Testis (tissue), 3 donors: ENCODE results near the gene MAP2K2. TPM values are rescaled to one million over a fixed set of nuclear protein-coding genes. Genes with fewer than 3 reads are reported as not detected.
"Not testable (repeated sequence)": the region's sequence is repeated elsewhere in the genome, so short reads cannot be mapped to it uniquely, and the experiment has no call there.

ENCODE experiments used
- DNase-seq: peaks from one replicate; pipeline ENCODE4 v3.0.0-alpha.2; 2019
- H3K27ac ChIP-seq, 2 donors: fragments of 200-600 bp; sonication (generic); one replicate each; pipeline ENCODE4 v1.5.1; 2019
- H3K27me3 ChIP-seq: fragments of 200-600 bp; sonication (generic); one replicate; pipeline ENCODE4 v1.5.1; 2019
- H3K36me3 ChIP-seq: fragments of 200-600 bp; sonication (generic); one replicate; pipeline ENCODE4 v1.5.1; 2017; ENCODE audit warnings: low read depth; ENCODE audit errors: missing control alignments
- H3K4me1 ChIP-seq: fragments of 200-600 bp; sonication (generic); one replicate; pipeline ENCODE4 v1.5.1; 2019
- H3K4me3 ChIP-seq, 2 donors: fragments of 200-600 bp; sonication (generic); one replicate each; pipeline ENCODE4 v1.5.1; 2017 to 2019
- H3K9me3 ChIP-seq: fragments of 200-600 bp; sonication (generic); one replicate; pipeline ENCODE4 v1.5.1; 2017
- POLR2A ChIP-seq: fragments of 450-650 bp; IDR thresholded peaks from one replicate; pipeline ENCODE4 v1.6.1; 2017; ENCODE audit warnings: antibody characterized with exemption, mild to moderate bottlenecking, moderate library complexity
- WGBS, 2 donors: methylation state at CpG; one replicate each; pipeline ENCODE4 v1.1.5; 2018; 5-methylcytosine and 5-hydroxymethylcytosine counted together
- intact Hi-C: fragments of 100-400 bp; cut with DNase I; formaldehyde crosslinking; loops from one replicate; pipeline ENCODE4 v1.15.1; 2023; ENCODE audit warnings: low total_unique reads
- polyA plus RNA-seq: library from polyadenylated mRNA; stranded (reverse); fragments of 350-450 nt; fragmentation: Illumina TruSeq; extraction: RNeasy Lipid Tissue Mini Kit (QIAGEN cat#74804); gene quantifications from one replicate; pipeline ENCODE4 v1.2.3, GENCODE V29; 2014; ENCODE audit warnings: low read depth, low replicate concordance; ENCODE audit not compliant: insufficient read depth
- total RNA-seq, 2 donors: library from RNA; depleted of rRNA; stranded (reverse); fragments of >200 nt; gene quantifications; one replicate each; pipeline ENCODE4 v1.2.3, GENCODE V29; 2016
- TF ChIP-seq, protein P1 (sequence below), 3 experiments: fragments of 450-650 bp in 2 of 3; fragments of 200-600 bp in 1 of 3; sonication (generic) in 1 of 3; IDR thresholded peaks; one replicate each; pipeline ENCODE4 v1.5.1; 2016 to 2019; ENCODE audit warnings: antibody characterized with exemption in 3 of 3, mild to moderate bottlenecking in 2 of 3, moderate library complexity in 1 of 3

MAP2K2 gene
- total and polyA plus RNA-seq, 3 donors from 2014 or later = 181 to 241 (median 225) TPM

- WGBS, 2 donors = 76 to 78% methylated on average over 6 of the region's 6 CpGs
- intact Hi-C loops = no loop called here
- no peak for DNase-seq
- TF ChIP-seq, protein P1, sequence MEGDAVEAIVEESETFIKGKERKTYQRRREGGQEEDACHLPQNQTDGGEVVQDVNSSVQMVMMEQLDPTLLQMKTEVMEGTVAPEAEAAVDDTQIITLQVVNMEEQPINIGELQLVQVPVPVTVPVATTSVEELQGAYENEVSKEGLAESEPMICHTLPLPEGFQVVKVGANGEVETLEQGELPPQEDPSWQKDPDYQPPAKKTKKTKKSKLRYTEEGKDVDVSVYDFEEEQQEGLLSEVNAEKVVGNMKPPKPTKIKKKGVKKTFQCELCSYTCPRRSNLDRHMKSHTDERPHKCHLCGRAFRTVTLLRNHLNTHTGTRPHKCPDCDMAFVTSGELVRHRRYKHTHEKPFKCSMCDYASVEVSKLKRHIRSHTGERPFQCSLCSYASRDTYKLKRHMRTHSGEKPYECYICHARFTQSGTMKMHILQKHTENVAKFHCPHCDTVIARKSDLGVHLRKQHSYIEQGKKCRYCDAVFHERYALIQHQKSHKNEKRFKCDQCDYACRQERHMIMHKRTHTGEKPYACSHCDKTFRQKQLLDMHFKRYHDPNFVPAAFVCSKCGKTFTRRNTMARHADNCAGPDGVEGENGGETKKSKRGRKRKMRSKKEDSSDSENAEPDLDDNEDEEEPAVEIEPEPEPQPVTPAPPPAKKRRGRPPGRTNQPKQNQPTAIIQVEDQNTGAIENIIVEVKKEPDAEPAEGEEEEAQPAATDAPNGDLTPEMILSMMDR (IDR thresholded peaks at IDR 0.05) = no peak
- TF ChIP-seq POLR2A = no peak
- Histone ChIP-seq H3K27me3 (no peaks in the 10 kb centered on the region), H3K4me3 (no peak overlapping the region), H3K27ac (no peak overlapping the region), H3K4me1 (no peaks in the 10 kb centered on the region), H3K36me3 (no peaks in the 10 kb centered on the region), H3K9me3 (no peaks in the 10 kb centered on the region)
Observed at GRCh38 chr19:4151623-4152022, 27.7 kb upstream of the MAP2K2 start.

DNA sequence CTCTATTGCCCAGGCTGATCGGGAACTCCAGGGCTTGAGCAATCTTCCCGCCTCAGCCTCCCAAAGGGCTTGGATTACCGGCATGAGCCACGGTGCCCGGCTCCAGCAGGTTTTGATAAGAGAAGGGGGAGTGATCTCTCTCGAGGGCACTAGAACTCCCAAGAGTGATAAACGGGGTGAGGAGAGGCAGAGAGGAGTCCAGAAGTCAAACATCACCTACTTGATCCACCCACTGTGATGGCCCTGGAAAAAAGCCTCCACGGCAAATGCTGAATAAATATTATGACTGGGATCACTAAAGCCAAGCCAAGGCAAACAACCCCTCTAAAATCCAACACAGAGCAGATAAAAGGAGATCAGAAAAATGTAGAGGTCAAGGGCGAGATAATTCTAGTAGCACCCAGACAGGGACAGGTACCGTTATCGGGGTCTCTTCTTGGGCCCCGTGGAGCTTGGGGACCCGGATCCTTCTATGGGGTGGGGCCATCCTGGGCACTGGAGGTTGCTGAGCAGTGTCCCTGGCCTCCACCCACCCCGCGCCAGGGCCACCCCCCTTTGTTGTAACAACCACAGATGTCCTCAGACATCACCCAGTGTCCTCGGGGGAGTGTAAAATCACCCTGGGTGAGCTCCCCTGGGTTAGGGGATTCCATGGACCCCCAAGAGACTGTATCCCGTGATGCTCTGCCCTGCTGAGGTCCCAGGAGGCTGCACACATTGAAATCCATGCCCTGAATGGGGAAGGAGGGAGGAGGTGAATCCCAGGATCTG lies 25.8 kb upstream of the MAP2K2 start:
- no peak for TF ChIP-seq POLR2A
- TF ChIP-seq, protein P1 (IDR thresholded peaks at IDR 0.05) = no peak
- no peaks in the 10 kb centered on the region for H3K36me3 ChIP-seq
- H3K4me1 ChIP-seq = no peaks in the 10 kb centered on the region
- peak; percentile 55 for DNase-seq
- no peak overlapping the region for H3K27ac ChIP-seq
- H3K4me3 ChIP-seq = no peak overlapping the region
- no peaks in the 10 kb centered on the region for H3K27me3 ChIP-seq
- WGBS, 2 donors = 44 to 47% methylated on average over 15 to 17 of the region's 17 CpGs
- intact Hi-C loops = no loop called here
- H3K9me3 ChIP-seq = no peaks in the 10 kb centered on the region

DNA sequence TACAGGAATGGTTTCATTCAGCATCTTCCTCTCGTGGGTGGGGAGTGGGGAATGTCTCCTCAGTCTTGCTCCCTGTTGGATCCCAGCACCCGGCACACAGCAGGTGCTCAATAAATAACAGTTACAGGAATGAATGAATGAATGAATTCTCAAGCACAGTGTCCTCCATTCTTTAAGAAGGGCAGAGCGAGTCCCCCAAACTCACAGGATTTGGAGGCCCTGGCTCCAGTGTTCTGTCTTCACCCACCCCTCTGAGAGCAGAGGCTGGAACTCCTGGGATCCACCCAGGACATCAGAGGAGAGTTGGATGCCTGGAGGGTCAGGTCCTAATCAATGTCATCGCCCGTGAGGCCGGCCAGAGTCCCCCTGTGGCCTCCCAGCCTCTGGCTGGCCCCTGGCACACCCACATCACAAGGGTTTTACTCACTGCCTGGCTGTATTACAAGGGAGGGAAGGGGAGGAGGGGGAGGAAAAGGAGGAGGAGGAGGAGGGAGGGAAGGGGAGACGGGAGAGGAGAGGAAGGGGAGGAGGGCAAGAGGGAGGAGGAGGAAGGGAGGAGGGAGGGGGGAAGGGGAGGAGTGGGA lies 20.8 kb upstream of the MAP2K2 start:
- Histone ChIP-seq H3K36me3 (no peaks in the 10 kb centered on the region), H3K4me1 (no peaks in the 10 kb centered on the region), H3K27ac (no peak overlapping the region), H3K4me3 (no peak overlapping the region), H3K9me3 (no peaks in the 10 kb centered on the region), H3K27me3 (no peaks in the 10 kb centered on the region)
- WGBS, 2 donors = 38 to 51% methylated on average over 4 to 7 of the region's 7 CpGs
- DNase-seq = no peak
- intact Hi-C loops = no loop called here
- TF ChIP-seq, protein P1 (IDR thresholded peaks at IDR 0.05) = no peak

DNA sequence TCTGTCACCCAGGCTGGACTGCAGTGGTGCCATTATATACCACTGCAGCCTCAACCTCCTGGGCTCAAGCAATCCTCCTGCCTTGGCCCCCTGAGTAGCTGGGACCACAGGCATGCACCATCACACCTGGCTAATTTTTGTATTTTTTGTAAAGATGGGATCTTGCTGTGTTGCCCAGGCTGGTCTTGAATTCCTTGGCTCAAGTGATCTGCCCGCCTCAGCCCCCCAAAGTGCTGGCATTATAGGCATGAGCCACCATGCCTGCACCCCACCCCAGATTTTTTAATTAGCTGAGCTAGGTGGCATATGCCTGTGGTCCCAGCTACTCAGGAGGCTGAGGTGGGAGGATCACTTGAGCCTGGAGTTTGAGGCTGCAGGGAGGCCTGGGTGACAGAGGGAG lies 19.0 kb upstream of the MAP2K2 start:
- WGBS, 2 donors = 100% methylated on average over 1 of the region's 1 CpG
- H3K9me3 ChIP-seq, H3K4me3 ChIP-seq, intact Hi-C loops, H3K27me3 ChIP-seq, H3K27ac ChIP-seq, H3K4me1 ChIP-seq, H3K36me3 ChIP-seq, DNase-seq: not testable (repeated sequence)

- peak; percentile 57 for DNase-seq
Observed at GRCh38 chr19:4140237-4140711, 16.4 kb upstream of the MAP2K2 start.

More at GRCh38 chr19:4140237-4140711, 16.4 kb upstream of the MAP2K2 start:
- WGBS, 2 donors = 13 to 22% methylated on average over 12 of the region's 12 CpGs
- no peak for TF ChIP-seq POLR2A
- TF ChIP-seq, protein P1 (IDR thresholded peaks at IDR 0.05) = peak in 2 of 3 experiments; percentile 38 to 48
- intact Hi-C loops = no loop called here
- no peak overlapping the region for H3K4me3 ChIP-seq
- no peaks in the 10 kb centered on the region for H3K9me3 ChIP-seq
- H3K36me3 ChIP-seq = no peaks in the 10 kb centered on the region
- H3K27me3 ChIP-seq = no peaks in the 10 kb centered on the region
- H3K27ac ChIP-seq = no peak overlapping the region
- no peaks in the 10 kb centered on the region for H3K4me1 ChIP-seq
